Measurements from ENCODE around the gene VEZF1.

- TF ChIP-seq EZH2phosphoT487 (IDR thresholded peaks at IDR 0.05; ENCODE audit: insufficient read depth, low read depth) (no peak), EZH2 (IDR thresholded peaks at IDR 0.05; ENCODE audit: insufficient read depth, poor library complexity, severe bottlenecking) (no peak)
These were observed 24.9 kb downstream of the VEZF1 start for GRCh38 chr17:57963149-57963511.

Data from GM23248 (cell line).